GM12878 (cell line): ENCODE data around the gene UBL4B. TPM values are rescaled to one million over a fixed set of nuclear protein-coding genes. Genes with fewer than 3 reads are reported as not detected.

Source experiments
- ATAC-seq: fragments of 200-7000 bp; cut with Tn5 transposase; 3 replicates; pipeline ENCODE4 v1.9.1; 2020; ENCODE audit warnings: mild to moderate bottlenecking, moderate library complexity
- BruUV-seq: library from RNA; stranded (reverse); fragments of 400-500 nt; replicated peaks from 2 replicates; lab custom pipeline; 2021; lab: Mats Ljungman, UMichigan
- CTCF ChIA-PET: fragments of 300-600 bp; sonication (Branson Sonifier 250); formaldehyde crosslinking; extraction: SDS; loops from one replicate; lab custom pipeline; 2021; ENCODE audit warnings: inconsistent platforms; lab: Yijun Ruan, JAX
- POLR2A ChIA-PET: fragments of 350-600 bp; formaldehyde crosslinking; extraction: SDS; loops from one replicate; lab custom pipeline; 2021; ENCODE audit warnings: inconsistent platforms; lab: Charles Lee
- RAD21 ChIA-PET: fragments of 300-600 bp; sonication (Branson Sonifier 250); formaldehyde crosslinking; loops from one replicate; lab custom pipeline; 2023; ENCODE audit warnings: antibody characterized with exemption; ENCODE audit not compliant: unreplicated experiment; lab: Charles Lee
- SMC1A ChIA-PET: fragments of 300-600 bp; sonication (Branson Sonifier 250); formaldehyde crosslinking; loops from one replicate; lab custom pipeline; 2023; ENCODE audit not compliant: unreplicated experiment, uncharacterized antibody; lab: Charles Lee
- DNase-seq: peaks from one replicate; pipeline ENCODE4 v3.0.0-alpha.2; 2011; ENCODE audit warnings: low read depth, low spot score
- FAIRE-seq: peaks from 3 replicates; lab custom pipeline; 2011; peaks lifted over from hg19 to GRCh38; lab: Jason Lieb, UNC
- H2AFZ ChIP-seq: 2 replicates; pipeline ENCODE4 v1.6.0; 2011; ENCODE audit warnings: low read depth, low read length, control low read depth; ENCODE audit not compliant: control insufficient read depth
- H3K27ac ChIP-seq: 2 replicates; pipeline ENCODE4 v1.5.1; 2011; ENCODE audit warnings: control low read depth; ENCODE audit not compliant: control insufficient read depth, insufficient read depth
- H3K27me3 ChIP-seq, 2 experiments: replicated peaks in 1 of 2; 2 replicates each; pipeline versions ENCODE4 v1.6.0 to v1.6.1; 2011; ENCODE audit warnings: low read length in 1 of 2; ENCODE audit not compliant: control insufficient read depth in 2 of 2, insufficient read depth in 2 of 2
- H3K36me3 ChIP-seq, 2 experiments: 2 replicates each; pipeline ENCODE4 v1.5.1; 2011; ENCODE audit warnings: low read length in 1 of 2; ENCODE audit not compliant: control insufficient read depth in 2 of 2, insufficient read depth in 2 of 2
- H3K4me1 ChIP-seq: 2 replicates; pipeline ENCODE4 v1.6.1; 2011; ENCODE audit warnings: mild to moderate bottlenecking, low read length, moderate library complexity, mixed read lengths; ENCODE audit not compliant: control insufficient read depth, insufficient read depth
- H3K4me2 ChIP-seq: 2 replicates; pipeline ENCODE4 v1.6.0; 2011; ENCODE audit warnings: control low read depth; ENCODE audit not compliant: control insufficient read depth, insufficient read depth
- H3K4me3 ChIP-seq: fragments of 200-600 bp; sonication (generic); 2 replicates; pipeline ENCODE4 v1.5.1; 2016
- H3K79me2 ChIP-seq: 2 replicates; pipeline ENCODE4 v1.6.0; 2011; ENCODE audit warnings: low read length; ENCODE audit not compliant: control insufficient read depth, insufficient read depth
- H3K9ac ChIP-seq: 2 replicates; pipeline ENCODE4 v1.8.0; 2011; ENCODE audit warnings: low read length, control low read depth, mixed read lengths; ENCODE audit not compliant: control insufficient read depth, insufficient read depth
- H3K9me3 ChIP-seq: replicated peaks from 3 replicates; pipeline ENCODE4 v1.5.1; 2011; ENCODE audit warnings: mild to moderate bottlenecking, low read length; ENCODE audit not compliant: control insufficient read depth, insufficient read depth
- H4K20me1 ChIP-seq: 2 replicates; pipeline ENCODE4 v1.6.0; 2011; ENCODE audit not compliant: control insufficient read depth, insufficient read depth
- BMI1 ChIP-seq: fragments of 450-650 bp; IDR thresholded peaks from 2 replicates; pipeline ENCODE4 v1.6.1; 2016; ENCODE audit warnings: mild to moderate bottlenecking, moderate library complexity, borderline replicate concordance
- BRCA1 ChIP-seq: IDR thresholded peaks from 2 replicates; pipeline ENCODE4 v1.6.1; 2011; ENCODE audit warnings: low read depth, low read length, improper control_type of control experiment
- CEBPB ChIP-seq, 2 experiments: fragments of 150-350 bp in 1 of 2; IDR thresholded peaks; 2 replicates each; pipeline ENCODE4 v1.6.1; 2012 to 2014; ENCODE audit warnings: low read depth in 2 of 2, low read length in 2 of 2, borderline replicate concordance in 1 of 2, inconsistent platforms in 1 of 2
- FOXK2 ChIP-seq: fragments of 450-650 bp; IDR thresholded peaks from 2 replicates; pipeline ENCODE4 v1.6.1; 2017; ENCODE audit warnings: mild to moderate bottlenecking, moderate library complexity
- RCOR1 ChIP-seq: conservative IDR thresholded peaks from 2 replicates; pipeline ENCODE4 v1.6.1; 2012; ENCODE audit warnings: low read depth, low read length, improper control_type of control experiment
- ZNF592 ChIP-seq: fragments of 450-650 bp; IDR thresholded peaks from 2 replicates; pipeline ENCODE4 v1.6.1; 2017; ENCODE audit warnings: mild to moderate bottlenecking, moderate library complexity
- WGBS: methylation state at CpG from one replicate; pipeline ENCODE4 v1.1.6; 2016; ENCODE audit warnings: low lambda C conversion rate; ENCODE audit not compliant: insufficient replicate concordance, insufficient coverage; ENCODE audit errors: missing lambda C conversion rate; 5-methylcytosine and 5-hydroxymethylcytosine counted together
- in situ Hi-C: fragments of 300-500 bp; cut with MboI; formaldehyde crosslinking; loops from 9 replicates; pipeline ENCODE4 v1.14.3; 2018; ENCODE audit warnings: mixed read lengths
- intact Hi-C: fragments of 100-400 bp; cut with micrococcal nuclease; formaldehyde crosslinking; loops from one replicate; pipeline ENCODE4 v1.14.2; 2022; ENCODE audit not compliant: unreplicated experiment
- polyA plus RNA-seq, 11 experiments: library from polyadenylated mRNA; depleted of rRNA in 4 of 11; unstranded in 6 of 11; stranded (reverse) in 5 of 11; fragments of >200 nt; fragmentation: Nextera tagmentation in 4 of 11; fragmentation: Illumina TruSeq in 1 of 11; extraction: Ambion mirVana in 4 of 11; extraction: Trizol in 1 of 11; gene quantifications; 1 replicate in 1 of 11; 2 replicates in 10 of 11; pipeline versions ENCODE4 v1.2.1 to v1.2.3, GENCODE V29; 2011 to 2016; ENCODE audit warnings: inconsistent platforms in 2 of 11, missing spikeins in 2 of 11, low read depth in 1 of 11
- total RNA-seq, 4 experiments: library from RNA; depleted of rRNA in 3 of 4; stranded (reverse); fragments of >200 nt in 3 of 4; fragmentation: Illumina TruSeq in 1 of 4; extraction: Trizol in 1 of 4; gene quantifications; 2 replicates each; pipeline versions ENCODE4 v1.2.1 to v1.2.3, GENCODE V29; 2013 to 2021

UBL4B gene
- total and polyA plus RNA-seq, 10 of the 15 experiments (the other 5 are each of a cell fraction or from before 2014, with no cell fraction given): 0.06 to 0.15 TPM; not detected in 8

GRCh38 chr1:110089561-110090275, 22.5 kb upstream of the UBL4B start:
- Histone ChIP-seq H3K4me3 (no peak overlapping the region), H3K9me3 (no peaks in the 10 kb centered on the region), H3K27me3 (peaks cover 2 to 9% of the 10 kb centered on the region in 2 experiments; a peak in 3 of 4 replicates), H3K9ac (no peak overlapping the region), H2AFZ (no peak overlapping the region), H3K4me1 (no peaks in the 10 kb centered on the region), H3K79me2 (no peaks in the 10 kb centered on the region), H3K36me3 (no peaks in the 10 kb centered on the region), H3K27ac (no peak overlapping the region), H4K20me1 (no peaks in the 10 kb centered on the region), H3K4me2 (no peak overlapping the region)
- ChIA-PET SMC1A (interaction anchor here (1.0 kb wide), 1 partner anchor 8 kb away, joined by 4 read pairs; no protein-coding TSS in a partner anchor), CTCF (interaction anchor here (1.6 to 6.8 kb wide), 4 partner anchors 12 to 370 kb away, joined by 4 to 120 read pairs (median 10); partner anchors contain the start of gene AHCYL1), RAD21 (no interaction called here), POLR2A (no interaction called here)
- ATAC-seq (no peak), FAIRE-seq (no peak), DNase-seq (no peak)
- no peak for TF ChIP-seq BRCA1
- no peak for TF ChIP-seq FOXK2
- no peak for TF ChIP-seq CEBPB (IDR thresholded peaks at IDR 0.05; ENCODE audit: borderline replicate concordance in 1 of 2, low read depth in 2 of 2, low read length in 2 of 2)
- no peak for TF ChIP-seq RCOR1
- no peak for TF ChIP-seq BMI1
- no peak for TF ChIP-seq ZNF592
- intact Hi-C loops: loop anchor here (10.0 kb wide), 1 partner anchor 375 kb away; no protein-coding TSS in a partner anchor
- WGBS: 33% methylated on average over 7 of the region's 7 CpGs
- in situ Hi-C loops: no loop called here
- BruUV-seq: no TSS peak
